GM18858 (cell line): ENCODE results near the gene GPC6.
"Not testable (repeated sequence)": the region's sequence is repeated elsewhere in the genome, so short reads cannot be mapped to it uniquely, and the experiment has no call there.

Experiments used
- ATAC-seq: cut with Tn5 transposase; IDR thresholded peaks from one replicate; pipeline ENCODE4 v1.9.1; 2021; ENCODE audit not compliant: unreplicated experiment

The GPC6 gene

GRCh38 chr13:94261163-94261562 is 1034.6 kb downstream of the GPC6 start:
- ATAC-seq: no peak

- ATAC-seq: no peak
Measured at GRCh38 chr13:94263038-94263437, 1036.4 kb downstream of the GPC6 start.

GRCh38 chr13:94267581-94268366 is 1041.2 kb downstream of the GPC6 start:
- no peak for ATAC-seq

- no peak for ATAC-seq
Measured at GRCh38 chr13:94268661-94269060, 1042.1 kb downstream of the GPC6 start.

- no peak for ATAC-seq
Measured at GRCh38 chr13:94269557-94269956, 1043.0 kb downstream of the GPC6 start.

GRCh38 chr13:94270556-94270955 is 1043.9 kb downstream of the GPC6 start:
- no peak for ATAC-seq

- no peak for ATAC-seq
Measured at GRCh38 chr13:94272038-94272437, 1045.4 kb downstream of the GPC6 start.

- no peak for ATAC-seq
Measured at GRCh38 chr13:94280349-94280748, 1053.7 kb downstream of the GPC6 start.

- no peak for ATAC-seq
Measured at GRCh38 chr13:94280845-94281244, 1054.2 kb downstream of the GPC6 start.

- no peak for ATAC-seq
Measured at GRCh38 chr13:94286581-94286980, 1060.0 kb downstream of the GPC6 start.

GRCh38 chr13:94291631-94292322 is 1065.2 kb downstream of the GPC6 start:
- no peak for ATAC-seq

- no peak for ATAC-seq
Measured at GRCh38 chr13:94292323-94292640, 1065.7 kb downstream of the GPC6 start.

GRCh38 chr13:94296471-94296870 is 1069.9 kb downstream of the GPC6 start:
- no peak for ATAC-seq

- ATAC-seq: no peak
Measured at GRCh38 chr13:94298346-94298745, 1071.7 kb downstream of the GPC6 start.

GRCh38 chr13:94300401-94300800 is 1073.8 kb downstream of the GPC6 start:
- no peak for ATAC-seq

GRCh38 chr13:94301487-94301886 is 1074.9 kb downstream of the GPC6 start:
- no peak for ATAC-seq

- ATAC-seq: not testable (repeated sequence)
Measured at GRCh38 chr13:94302847-94303565, 1076.4 kb downstream of the GPC6 start.

GRCh38 chr13:94303644-94304174 is 1077.1 kb downstream of the GPC6 start:
- ATAC-seq: no peak

GRCh38 chr13:94305033-94305432 is 1078.4 kb downstream of the GPC6 start:
- ATAC-seq: no peak

GRCh38 chr13:94305463-94305862 is 1078.9 kb downstream of the GPC6 start:
- ATAC-seq: no peak

- ATAC-seq: no peak
Measured at GRCh38 chr13:94305934-94306333, 1079.3 kb downstream of the GPC6 start.

GRCh38 chr13:94308832-94309231 is 1082.2 kb downstream of the GPC6 start:
- ATAC-seq: no peak
